GM12891 (cell line): Measurements from ENCODE around the gene ZNF532. TPM values are rescaled to one million over a fixed set of nuclear protein-coding genes. Genes with fewer than 3 reads are reported as not detected.
A peak's percentile ranks its signal among the peaks of the same experiment; 100 is the strongest.
"Not testable (repeated sequence)": the region's sequence is repeated elsewhere in the genome, so short reads cannot be mapped to it uniquely, and the experiment has no call there.

Source experiments
- DNase-seq: peaks from one replicate; pipeline ENCODE4 v3.0.0; 2011; ENCODE audit warnings: low spot score; ENCODE audit not compliant: insufficient read length
- FAIRE-seq: peaks from 2 replicates; lab custom pipeline; 2011; peaks lifted over from hg19 to GRCh38; lab: Jason Lieb, UNC
- PAX5 ChIP-seq: IDR thresholded peaks from 2 replicates; pipeline ENCODE4 v1.6.1; 2011; ENCODE audit warnings: low read length, moderate library complexity, mild to moderate bottlenecking; ENCODE audit not compliant: insufficient read depth, severe bottlenecking
- POLR2A ChIP-seq: IDR thresholded peaks from 2 replicates; pipeline ENCODE4 v1.6.1; 2011; ENCODE audit warnings: low read depth, low read length, control low read depth
- POLR2AphosphoS5 ChIP-seq: IDR thresholded peaks from 2 replicates; pipeline ENCODE4 v1.6.1; 2011; ENCODE audit warnings: low read depth, low read length, control low read depth
- POU2F2 ChIP-seq: IDR thresholded peaks from 2 replicates; pipeline ENCODE4 v1.6.1; 2011; ENCODE audit warnings: low read depth, mild to moderate bottlenecking, control low read depth, low read length, moderate library complexity
- SPI1 ChIP-seq: IDR thresholded peaks from 2 replicates; pipeline ENCODE4 v1.6.1; 2011; ENCODE audit warnings: low read depth, low read length, control low read depth
- TAF1 ChIP-seq: IDR thresholded peaks from 2 replicates; pipeline ENCODE4 v1.6.1; 2011; ENCODE audit warnings: low read depth, low read length, control low read depth
- polyA plus RNA-seq: library from polyadenylated mRNA; unstranded; fragments of >200 nt; gene quantifications from one replicate; pipeline ENCODE4 v1.2.1, GENCODE V29; 2012; ENCODE audit warnings: low read depth, missing spikeins, inconsistent platforms; ENCODE audit not compliant: missing spikeins

ZNF532 gene
- polyA plus RNA-seq: 2.1 TPM

GRCh38 chr18:58864146-58865032 lies at the start of gene ZNF532:
ZNF532 (plus strand) TSS chr18:58864877. CDS start in a region left out here.
- DNase-seq (no peak), FAIRE-seq (peak; percentile 79)
- TF ChIP-seq SPI1 (no peak), TAF1 (no peak), PAX5 (no peak), POLR2AphosphoS5 (no peak), POLR2A (no peak), POU2F2 (no peak)

GRCh38 chr18:58819051-58819450 lies 45.6 kb upstream of the ZNF532 start:
- FAIRE-seq: no peak
- TF ChIP-seq POLR2AphosphoS5: no peak
- TF ChIP-seq PAX5: no peak
- TF ChIP-seq POU2F2: no peak
- no peak for TF ChIP-seq POLR2A
- TF ChIP-seq SPI1: no peak
- no peak for TF ChIP-seq TAF1
- DNase-seq: peak; percentile 22

GRCh38 chr18:58820251-58820650 lies 44.4 kb upstream of the ZNF532 start:
- no peak for DNase-seq
- no peak for FAIRE-seq
- TF ChIP-seq PAX5 (no peak), SPI1 (no peak), POLR2A (no peak), POU2F2 (no peak), POLR2AphosphoS5 (no peak), TAF1 (no peak)

- no peak for FAIRE-seq
- TF ChIP-seq PAX5 (no peak), POU2F2 (no peak), TAF1 (no peak), POLR2A (no peak), SPI1 (no peak), POLR2AphosphoS5 (no peak)
- no peak for DNase-seq
Observed at GRCh38 chr18:58822944-58823343, 41.7 kb upstream of the ZNF532 start.

GRCh38 chr18:58823412-58823811 lies 41.3 kb upstream of the ZNF532 start:
- no peak for TF ChIP-seq PAX5
- no peak for TF ChIP-seq POU2F2
- no peak for TF ChIP-seq TAF1
- no peak for TF ChIP-seq POLR2AphosphoS5
- TF ChIP-seq POLR2A: no peak
- TF ChIP-seq SPI1: no peak
- DNase-seq (no peak), FAIRE-seq (no peak)

GRCh38 chr18:58826926-58827325 lies 37.8 kb upstream of the ZNF532 start:
- not testable (repeated sequence) for FAIRE-seq

GRCh38 chr18:58827428-58827827 lies 37.2 kb upstream of the ZNF532 start:
- TF ChIP-seq POU2F2: no peak
- no peak for TF ChIP-seq TAF1
- no peak for TF ChIP-seq SPI1
- no peak for TF ChIP-seq POLR2AphosphoS5
- no peak for TF ChIP-seq PAX5
- TF ChIP-seq POLR2A: no peak
- no peak for DNase-seq
- no peak for FAIRE-seq

More at GRCh38 chr18:58826926-58827325, 37.8 kb upstream of the ZNF532 start:
- not testable (repeated sequence) for DNase-seq

GRCh38 chr18:58827886-58828285 lies 36.8 kb upstream of the ZNF532 start:
- no peak for DNase-seq
- FAIRE-seq: no peak
- TF ChIP-seq TAF1 (no peak), PAX5 (no peak), SPI1 (no peak), POLR2A (no peak), POU2F2 (no peak), POLR2AphosphoS5 (no peak)

GRCh38 chr18:58828399-58829121 lies 36.1 kb upstream of the ZNF532 start:
- TF ChIP-seq SPI1 (no peak), PAX5 (no peak), POLR2A (no peak), POU2F2 (no peak), POLR2AphosphoS5 (no peak), TAF1 (no peak)
- no peak for FAIRE-seq
- no peak for DNase-seq
